SHP77 treated with DMSO at 0.1 percent for 48 hours (cell line): Measurements from ENCODE around the gene BHLHE23.

Experiments
- DNase-seq: peaks from one replicate; lab custom pipeline; 2025; lab: John Stamatoyannopoulos, UW

BHLHE23 gene

DNA sequence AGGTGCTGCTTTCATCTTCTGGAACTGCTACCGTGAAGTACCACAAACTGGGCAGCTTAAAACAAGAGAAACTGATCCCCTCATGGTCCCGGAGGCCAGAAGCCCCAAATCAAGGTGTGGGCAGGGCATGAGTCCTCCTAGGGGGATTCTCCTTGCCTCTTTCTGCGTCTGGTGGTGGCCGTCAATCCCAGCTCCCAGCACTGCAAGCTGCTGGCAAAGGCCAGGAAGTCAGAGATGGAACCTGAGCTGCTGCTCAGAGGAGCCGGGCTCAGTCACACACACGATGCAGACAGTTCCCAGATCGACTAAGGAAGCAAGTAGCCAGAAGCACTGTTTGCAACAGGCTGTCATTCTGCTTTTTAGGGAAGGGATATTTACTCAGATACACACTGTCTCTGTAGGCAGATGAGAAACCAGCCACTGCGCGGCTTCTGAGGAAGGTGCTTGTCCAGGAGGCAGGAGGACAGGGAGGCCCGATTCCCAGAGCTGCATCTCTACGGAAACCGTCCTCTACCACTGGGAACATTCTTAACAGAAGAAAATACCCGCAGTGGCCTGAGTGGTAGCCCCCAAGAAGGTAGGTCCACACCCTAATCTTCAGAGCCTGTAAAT, 15.5 kb downstream of the BHLHE23 start:
- DNase-seq = no peak

DNA sequence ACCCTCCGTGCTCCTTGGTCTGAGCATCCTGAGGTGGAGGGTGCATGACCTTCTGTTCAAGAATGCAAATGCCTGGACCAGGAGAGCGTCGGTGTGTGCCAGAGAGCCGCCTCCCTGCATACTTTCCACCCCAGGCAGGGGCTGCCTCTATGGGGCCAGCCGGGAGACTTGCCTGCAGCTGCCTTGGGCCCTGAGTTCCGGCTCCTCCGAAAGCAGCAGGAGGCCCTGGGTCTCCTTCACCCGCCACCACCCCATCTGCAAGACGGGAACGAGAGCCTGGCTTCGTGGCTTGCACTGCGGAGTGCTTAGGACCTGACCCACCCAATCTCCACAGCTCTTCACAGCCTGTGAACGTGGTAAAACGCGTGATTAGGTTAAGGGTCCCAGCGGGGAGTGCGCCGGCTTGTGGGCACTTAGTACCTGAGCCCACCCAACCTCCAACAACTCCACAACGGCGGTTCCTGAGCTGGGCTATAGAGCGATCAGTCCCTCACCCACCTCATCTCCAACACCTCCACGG, 16.4 kb downstream of the BHLHE23 start:
- DNase-seq = no peak

DNA sequence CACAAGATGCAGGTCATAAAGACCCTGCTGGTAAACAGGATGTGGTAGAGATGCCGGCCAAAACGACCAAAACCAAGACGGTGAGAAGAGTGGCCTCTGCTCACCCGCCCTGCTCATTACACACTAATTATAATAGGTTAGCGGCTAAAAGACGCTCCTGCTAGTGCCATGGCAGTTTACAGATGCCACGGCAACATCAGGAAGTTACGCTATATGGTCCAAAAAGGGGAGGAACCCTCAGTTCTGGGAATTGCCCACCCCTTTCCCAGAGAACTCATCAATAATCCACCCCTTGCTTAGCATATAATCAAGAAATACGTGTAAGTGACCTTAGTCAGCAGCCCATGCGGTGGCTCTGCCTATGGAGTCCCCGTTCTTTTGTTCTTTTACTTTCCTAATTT, 17.6 kb downstream of the BHLHE23 start:
- DNase-seq = no peak

DNA sequence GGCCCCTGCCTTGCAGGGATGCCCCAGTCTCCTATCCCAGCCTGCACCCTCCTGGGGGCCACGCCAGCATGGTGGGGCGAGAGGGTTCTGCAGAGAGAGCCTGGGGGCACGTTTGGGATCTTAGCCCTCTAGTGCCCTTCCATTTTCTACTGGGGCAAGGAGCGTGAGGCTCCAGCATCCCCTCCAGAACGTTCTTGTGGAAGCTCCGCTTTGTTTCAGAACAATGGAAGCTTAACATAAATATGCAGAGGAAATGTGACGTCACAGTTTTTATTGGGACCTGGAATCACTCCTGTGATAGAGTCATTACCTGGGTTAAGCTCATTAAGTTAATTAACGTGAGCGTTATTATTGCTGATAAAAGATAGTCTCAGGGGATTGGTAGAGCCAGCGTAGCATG, 19.6 kb downstream of the BHLHE23 start:
- DNase-seq = no peak

DNA sequence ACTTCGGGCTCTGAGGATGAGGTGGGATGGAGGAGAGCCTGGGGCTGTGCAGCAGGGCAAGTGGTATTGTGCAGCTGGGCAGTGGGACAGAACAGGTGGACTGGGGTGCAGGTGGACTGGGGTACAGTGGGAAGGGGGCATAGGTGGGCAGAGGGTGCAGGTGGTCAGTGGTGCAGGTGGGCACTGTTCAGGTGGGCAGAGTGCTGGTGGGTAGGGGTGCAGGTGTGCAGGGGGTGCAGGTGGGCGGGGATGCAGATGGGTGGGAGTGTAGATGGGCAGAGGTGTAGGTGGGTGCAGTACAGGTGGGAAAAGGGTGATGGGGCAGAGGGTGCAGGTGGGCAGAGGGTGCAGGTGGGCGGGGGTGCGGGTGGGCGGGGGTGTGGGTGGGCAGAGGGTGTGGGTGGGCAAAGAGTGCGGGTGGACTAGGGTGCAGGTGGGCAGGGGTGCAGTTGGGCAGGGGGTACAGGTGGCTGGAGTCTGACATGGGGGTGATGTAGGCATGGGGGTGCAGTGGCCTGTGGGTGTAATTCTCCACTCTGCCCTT, 20.4 kb downstream of the BHLHE23 start:
- DNase-seq = no peak

DNA sequence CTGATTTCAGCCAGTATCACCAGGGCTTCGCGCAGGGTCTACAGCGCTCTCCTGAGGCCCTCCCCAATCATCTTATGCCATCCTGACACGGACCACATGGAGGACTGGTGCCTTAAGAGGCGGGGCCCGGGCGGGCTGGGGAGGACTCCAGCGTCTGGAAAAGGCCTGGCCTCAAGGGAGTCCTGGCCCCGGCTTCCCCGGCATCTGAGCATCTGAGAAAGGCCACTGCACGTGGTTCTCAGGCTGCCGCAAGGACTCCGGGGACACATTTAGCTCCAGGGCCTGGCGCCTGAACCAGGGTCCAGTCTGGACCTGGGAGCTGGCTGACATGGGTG, 21.4 kb downstream of the BHLHE23 start:
- DNase-seq = no peak

DNA sequence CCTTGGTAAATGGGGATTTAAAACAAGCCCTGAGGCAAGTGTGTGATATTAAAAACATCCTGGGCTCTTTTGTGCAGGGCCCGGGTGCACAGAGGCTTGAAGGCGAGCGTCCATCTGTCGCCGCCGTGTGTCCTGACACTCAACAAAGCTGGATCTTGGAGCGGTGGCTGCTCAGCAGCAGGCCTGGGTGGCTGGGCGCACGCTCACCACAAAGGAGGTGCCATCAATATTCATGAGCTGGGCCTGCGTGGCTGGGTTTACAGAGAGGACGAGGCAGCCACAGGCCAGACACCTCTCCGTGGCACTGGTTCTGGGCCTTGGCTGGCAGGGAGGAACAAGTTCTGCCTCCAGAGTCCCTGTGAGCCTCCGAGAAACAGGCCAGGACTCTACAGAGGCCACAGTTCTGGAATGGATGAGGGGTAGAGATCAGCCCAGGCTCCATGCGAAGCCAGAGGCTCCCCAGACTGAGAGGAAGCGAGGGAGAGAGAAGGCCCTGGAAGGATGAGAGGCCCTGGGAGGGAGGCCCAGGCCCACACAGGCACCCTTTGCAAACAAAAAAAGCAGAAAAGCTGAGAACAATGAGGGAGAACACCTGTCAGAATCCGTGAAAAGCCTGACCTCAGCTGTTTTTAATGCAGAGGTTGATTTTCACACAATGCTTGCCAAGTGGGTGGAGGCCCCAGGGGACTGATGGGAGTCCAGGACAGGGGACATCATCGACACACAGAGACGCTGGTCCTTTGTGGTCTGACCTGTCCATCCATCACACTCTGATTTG, 21.9 kb downstream of the BHLHE23 start:
- no peak for DNase-seq

DNA sequence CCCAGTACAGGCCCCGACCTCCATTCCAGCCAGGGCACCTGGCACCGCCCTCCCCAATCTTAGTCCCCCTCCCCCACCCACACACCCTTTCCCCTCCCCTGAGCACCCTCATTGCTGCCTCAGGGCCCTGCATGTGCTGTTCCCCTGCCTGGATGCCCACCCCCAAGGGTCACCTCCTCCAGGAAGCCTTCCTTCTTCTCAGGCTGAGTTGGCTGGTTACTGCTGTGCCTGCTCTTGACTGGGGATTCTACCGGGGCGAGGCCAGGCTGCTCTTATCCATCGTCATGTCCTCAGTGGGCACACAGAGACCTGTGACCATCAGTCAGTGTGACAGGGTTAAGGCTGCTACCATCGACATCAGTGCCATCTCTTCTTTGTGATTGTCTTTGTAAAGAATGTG, 23.6 kb downstream of the BHLHE23 start:
- DNase-seq = no peak

DNA sequence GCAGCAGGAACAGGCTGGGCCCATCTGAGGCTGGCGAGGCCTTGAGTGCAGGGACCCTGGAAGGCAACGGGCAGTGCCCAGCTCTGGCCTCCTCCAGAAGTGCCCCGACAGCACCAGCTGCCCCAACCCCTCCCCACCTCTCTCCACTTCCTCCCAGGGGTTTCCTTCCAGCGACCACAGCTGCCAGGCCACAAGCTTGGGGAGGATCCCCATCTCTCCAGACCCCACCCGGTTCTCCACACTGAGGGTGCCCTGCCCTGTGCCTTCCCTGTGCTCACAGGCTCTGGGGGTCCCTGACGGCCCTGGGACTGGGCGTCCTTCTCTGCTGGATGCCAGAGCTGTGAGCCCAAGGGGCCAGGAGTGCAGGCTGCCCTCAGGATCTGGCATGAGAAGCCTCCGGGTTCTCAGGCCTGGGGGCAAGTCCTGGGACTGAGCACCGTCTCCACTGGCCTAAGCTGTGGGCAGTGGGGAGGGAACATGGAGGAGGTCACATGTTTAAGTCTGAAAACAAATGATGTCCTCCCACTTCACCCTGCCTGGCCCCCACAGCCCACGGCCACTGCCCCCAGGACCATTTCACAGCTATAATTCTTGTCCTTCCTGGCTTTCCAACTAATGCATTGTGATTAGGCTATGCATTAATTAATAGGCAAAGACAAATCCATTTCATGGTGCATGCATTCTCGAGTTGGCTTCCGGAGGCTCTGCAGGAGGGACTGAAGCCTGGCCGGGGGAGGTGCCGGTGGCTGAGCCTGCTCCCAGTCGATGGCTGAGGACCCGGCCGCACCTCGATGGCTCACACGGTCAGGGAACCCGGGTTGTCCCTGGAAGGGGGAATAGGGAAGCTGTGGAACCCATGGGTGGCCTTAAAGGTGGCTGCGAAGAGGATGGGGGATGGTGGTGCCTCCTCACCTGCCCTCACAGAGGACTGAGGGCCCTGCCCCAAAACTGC, 24.4 kb downstream of the BHLHE23 start:
- no peak for DNase-seq

DNA sequence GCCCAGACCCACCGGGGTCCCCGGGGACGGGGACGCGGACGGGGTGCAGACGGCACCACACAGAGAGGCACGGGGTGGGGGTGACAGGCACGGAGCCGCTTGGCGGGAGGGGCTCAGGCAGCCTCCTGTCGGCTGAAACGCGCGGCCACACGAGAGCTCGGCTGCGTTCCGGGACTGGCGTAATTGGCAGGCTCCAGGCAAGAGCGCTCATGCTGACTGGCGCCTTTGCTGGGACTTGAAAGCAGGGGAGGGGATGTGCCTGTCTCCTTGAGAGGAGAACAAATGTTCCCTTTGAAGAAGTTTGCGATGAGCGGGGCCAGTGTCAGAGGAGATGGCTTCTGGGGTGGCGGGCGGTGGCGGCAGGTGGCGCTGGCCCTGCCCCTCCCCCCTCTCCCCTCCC, 25.8 kb downstream of the BHLHE23 start:
- DNase-seq = no peak

DNA sequence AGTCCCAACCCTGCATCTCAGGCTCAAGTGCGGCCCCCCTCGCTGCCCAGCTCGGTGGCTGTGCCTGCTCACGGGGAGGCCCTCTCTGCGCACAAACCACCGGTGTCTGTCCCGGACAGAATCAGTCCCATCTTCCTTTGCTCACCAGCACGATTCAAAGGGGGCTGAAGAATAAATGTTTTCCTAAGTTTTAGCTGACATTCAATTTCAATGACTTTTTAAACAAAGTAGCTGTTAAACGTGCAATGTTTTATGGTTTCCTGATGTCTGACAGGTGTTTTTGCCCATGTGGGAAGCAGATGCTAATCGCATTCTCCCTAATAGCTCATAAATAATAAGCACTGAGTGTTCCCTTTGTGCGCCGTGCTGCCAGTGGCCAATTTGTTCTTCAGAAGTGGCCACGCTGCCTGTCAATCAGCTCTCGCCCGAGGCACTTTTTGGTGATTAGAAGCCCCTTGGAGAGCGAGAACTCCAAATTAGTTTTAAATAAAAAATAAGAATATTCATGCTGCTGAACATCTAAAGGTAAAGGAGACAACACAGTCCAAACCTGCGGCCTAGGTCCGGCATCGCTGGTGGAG, 26.3 kb downstream of the BHLHE23 start:
- no peak for DNase-seq

DNA sequence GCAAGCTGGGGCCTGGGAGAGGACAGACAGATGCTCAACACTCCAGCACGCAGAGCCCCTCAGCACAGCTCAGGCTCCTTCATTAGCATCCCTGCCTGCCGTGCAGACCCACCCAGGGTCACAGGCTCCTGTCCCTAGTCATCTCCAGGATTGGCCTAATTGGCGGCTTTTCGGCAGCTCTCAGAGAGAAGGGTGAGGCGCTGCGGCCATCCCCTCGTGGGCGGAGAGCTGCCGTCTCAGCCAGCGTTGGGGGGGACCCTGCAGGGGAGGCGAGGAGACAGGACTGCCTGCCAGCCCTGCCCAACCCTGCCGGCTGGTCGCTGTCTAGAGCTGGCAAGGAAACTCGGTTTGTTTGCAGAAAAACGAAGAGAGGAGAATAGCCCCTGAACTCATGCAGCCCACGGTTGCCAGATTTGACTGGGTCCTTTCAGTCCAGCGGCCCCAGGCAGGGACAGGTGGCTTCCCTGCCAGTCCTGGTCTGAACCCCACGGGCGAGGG, 26.8 kb downstream of the BHLHE23 start:
- no peak for DNase-seq

DNA sequence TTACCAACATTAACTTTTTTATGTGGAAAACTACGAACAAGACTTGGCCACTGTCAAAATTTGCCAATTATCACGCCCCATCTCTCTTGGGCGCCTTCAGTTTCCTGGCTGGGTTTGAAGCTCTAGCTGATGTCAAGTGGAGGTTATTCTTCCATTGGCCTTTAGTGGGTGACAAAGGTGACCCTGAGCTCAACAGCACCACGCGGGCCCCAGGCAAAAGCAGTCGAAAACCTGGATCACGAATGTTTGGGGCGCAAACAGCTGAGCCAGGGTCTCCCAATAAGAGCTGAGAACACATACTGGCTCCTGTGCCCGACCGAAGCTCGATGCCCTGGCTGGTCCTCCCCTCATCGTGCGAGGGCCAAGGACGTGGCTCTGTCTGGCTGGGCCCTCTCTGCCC, 27.5 kb downstream of the BHLHE23 start:
- DNase-seq = no peak

DNA sequence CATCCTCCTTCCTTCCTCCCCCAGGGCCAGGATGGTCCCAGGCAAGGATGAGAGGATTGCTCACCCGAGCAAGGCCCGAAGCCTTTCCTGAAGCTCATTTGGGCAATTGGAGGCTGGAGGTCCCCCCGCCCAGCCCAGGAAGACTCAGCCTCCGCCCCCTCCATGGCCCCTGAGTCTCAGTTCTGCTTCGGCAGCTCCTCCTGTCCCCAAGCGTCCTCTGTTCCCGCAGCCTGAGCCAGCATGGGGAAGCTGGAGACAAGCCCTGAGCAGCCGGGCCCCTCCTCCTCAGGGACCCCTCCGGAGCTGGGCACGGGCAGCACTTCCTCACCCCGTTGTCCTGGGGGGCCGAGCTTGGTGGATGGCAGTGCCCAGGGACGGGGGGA, 28.2 kb downstream of the BHLHE23 start:
- no peak for DNase-seq

DNA sequence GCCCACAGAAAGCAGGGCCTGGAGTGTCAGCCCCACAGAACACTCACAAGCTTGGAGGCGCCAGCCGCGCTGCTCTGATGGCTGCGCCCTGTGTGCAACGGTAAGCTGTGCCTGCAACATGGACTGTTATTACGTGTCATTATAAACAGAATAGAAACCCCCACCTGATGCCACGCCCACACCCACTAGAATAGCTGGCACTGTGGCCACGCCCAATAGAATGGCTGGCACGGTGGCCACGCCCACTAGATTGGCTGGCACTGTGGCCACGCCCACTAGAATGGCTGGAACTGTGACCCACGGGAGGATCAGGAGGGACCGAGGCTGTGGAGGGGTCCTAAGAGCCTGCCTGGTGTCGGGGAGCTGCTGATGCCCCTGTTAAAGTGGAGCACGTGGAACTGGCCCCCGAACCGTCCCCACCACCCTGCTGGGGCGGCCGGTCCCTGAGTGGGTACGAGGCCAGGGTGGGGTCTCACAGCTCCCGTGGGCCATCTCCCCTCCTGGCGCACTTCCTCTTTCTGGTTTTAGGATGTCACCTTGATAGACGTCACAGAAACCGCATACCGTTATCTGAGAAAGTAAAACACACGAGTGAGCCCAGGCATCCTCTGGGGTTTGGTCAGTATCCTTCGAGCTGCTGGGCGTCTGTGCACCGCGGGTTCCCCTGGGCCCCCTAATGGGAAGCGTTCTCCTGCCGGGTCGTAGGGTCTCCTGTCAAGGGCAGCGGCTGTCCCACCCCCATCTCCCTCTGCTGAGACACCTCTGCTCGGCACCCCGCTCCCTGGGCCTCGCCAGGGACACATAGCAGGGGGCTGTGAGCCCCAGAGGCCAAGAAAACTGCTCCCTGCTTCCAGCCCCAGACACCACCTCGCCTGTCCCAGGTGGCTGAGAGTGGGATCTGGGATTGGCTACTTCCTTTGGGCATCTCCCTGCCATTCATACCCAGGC, 28.9 kb downstream of the BHLHE23 start:
- peak; percentile 28 for DNase-seq

DNA sequence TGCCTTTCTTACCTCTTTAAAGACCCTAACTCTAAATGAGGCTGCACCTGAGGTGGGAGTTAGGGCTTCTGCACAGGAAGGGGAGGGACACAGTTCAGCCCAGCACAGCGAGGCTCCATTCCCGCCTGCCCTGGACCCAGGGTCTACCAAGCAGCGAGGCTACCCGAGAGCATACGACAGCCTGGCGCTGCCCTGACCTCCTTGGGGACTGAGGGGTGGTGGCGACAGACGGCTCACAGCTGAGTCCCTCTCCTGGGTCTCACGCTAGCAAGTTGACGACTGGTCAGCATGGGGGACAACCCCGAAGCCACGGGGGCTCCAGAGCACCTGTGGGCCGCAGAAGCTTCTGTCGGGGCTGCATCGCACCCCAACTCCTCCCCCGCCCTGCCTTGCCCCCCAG, 29.9 kb downstream of the BHLHE23 start:
- no peak for DNase-seq

DNA sequence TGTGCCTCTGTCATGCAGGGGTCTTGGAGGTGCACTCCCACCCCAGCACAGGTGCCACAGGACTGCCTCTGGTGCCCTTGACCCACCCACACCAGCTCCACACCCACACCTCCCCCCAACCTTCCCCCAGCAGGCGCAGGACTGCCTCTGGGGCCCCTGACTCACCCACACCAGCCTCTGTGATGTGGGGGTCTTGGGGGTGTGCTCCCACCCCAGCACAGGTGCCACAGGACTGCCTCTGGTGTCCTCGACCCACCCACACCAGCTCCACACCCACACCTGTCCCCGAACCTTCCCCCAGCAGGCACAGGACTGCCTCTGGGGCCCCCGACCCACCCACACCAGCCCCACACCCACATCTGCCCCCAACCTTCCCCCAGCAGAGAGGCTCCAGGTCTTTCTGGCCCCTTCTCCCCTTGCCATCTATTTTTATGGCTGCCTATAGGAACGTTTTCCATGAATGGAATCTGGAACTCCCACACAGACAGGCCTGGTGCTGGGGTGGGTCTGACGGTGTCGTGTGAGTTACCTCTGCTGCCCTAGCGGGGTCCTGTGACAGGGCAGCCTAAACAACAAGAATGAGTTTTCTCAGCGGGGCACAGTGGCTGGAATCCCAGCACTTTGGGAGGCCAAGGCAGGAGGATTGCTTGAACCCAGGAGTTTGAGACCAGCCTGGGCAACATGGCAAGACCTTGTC, 30.8 kb downstream of the BHLHE23 start:
- no peak for DNase-seq

DNA sequence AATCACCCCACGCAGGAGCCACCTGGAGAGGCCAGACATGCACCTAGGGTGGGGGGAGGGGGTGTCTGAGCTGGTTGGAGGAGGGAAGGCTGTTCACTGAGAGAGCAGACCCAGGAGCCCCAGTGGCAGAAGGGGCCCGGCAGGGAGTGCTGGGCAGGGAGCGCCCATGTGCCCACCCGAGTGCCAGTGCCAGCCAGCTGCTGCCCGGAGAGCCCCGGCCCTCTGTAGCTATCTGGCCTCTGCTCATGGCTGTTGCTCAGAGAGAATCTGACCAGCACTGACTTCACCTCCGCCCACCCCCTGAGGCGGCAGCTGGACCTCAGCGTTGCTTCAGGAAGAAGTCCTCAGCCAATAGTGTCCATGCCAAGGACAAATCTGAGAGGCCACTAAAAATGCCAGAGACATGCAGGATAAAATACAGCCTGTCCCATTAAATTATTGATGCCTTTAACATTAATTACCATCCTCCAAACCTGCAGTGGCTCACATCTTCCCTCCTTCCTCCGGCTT, 31.5 kb downstream of the BHLHE23 start:
- DNase-seq = no peak

DNA sequence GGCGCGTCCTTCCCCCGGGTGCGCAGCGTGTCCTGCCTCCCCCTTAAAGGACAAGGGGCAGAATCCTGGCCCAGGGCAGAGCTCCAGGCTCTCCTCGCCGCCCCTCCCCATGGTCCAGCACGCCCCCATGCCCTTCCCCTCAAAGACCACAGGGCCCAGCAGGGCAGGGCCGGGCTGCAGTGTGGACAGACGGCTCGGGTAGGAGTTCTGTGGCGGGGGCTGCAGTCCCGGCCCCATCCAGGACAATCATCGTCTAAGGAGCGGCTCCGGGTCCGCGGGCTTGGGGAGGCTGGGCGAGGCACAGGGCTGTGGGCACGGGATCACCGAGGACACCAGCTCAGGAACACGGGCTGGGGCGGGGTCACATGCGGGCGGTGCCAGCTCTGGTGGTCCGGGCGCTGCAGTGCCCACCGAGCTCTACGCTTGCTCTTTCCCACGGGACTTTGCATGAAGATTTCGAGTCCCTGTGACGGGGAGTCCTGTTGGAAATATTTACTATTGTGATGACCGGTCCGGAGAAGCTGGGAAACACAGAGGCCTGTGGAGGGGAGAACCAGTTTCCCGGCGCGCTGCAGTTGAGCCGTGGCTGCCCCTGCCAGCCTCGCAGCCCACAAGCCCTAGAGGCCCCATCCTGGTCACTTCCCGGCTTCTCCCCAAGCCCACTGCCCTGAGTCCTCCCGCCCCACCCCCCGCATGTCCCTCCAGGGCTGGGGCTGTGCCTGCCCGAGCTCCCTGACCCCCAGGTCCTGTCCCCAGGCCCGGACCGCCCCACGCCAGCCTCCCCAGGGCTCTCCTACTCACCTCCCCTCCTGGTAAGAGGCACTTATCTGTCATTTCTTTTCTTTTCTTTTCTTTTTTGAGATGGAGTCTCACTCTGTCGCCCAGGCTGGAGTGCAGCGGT, 33.7 kb downstream of the BHLHE23 start:
- DNase-seq = no peak
